Measurements from ENCODE around the gene PROS1.

PROS1 gene

GRCh38 chr3:94008253-94008652, 34.6 kb upstream of the PROS1 start:
- no peak for TF ChIP-seq CTCF (IDR thresholded peaks at IDR 0.05)

- TF ChIP-seq CTCF (IDR thresholded peaks at IDR 0.05): peak; percentile 89
Observed at GRCh38 chr3:94004301-94004910, 30.7 kb upstream of the PROS1 start.

GRCh38 chr3:94001827-94002495, 28.3 kb upstream of the PROS1 start:
- TF ChIP-seq CTCF (IDR thresholded peaks at IDR 0.05): no peak

- TF ChIP-seq CTCF (IDR thresholded peaks at IDR 0.05): no peak
Observed at GRCh38 chr3:94001191-94001590, 27.5 kb upstream of the PROS1 start.

- no peak for TF ChIP-seq CTCF (IDR thresholded peaks at IDR 0.05)
Observed at GRCh38 chr3:93994056-93994455, 20.4 kb upstream of the PROS1 start.

GRCh38 chr3:93992207-93992606, 18.5 kb upstream of the PROS1 start:
- no peak for TF ChIP-seq CTCF (IDR thresholded peaks at IDR 0.05)

- no peak for TF ChIP-seq CTCF (IDR thresholded peaks at IDR 0.05)
Observed at GRCh38 chr3:93991631-93992030, 17.9 kb upstream of the PROS1 start.
